DND-41 (cell line): ENCODE results near the gene NEDD4L.
"Not testable (repeated sequence)": the region's sequence is repeated elsewhere in the genome, so short reads cannot be mapped to it uniquely, and the experiment has no call there.

Experiments used
- ATAC-seq: fragments of 200-7000 bp; cut with Tn5 transposase; 3 replicates; pipeline ENCODE4 v1.9.1; 2021; ENCODE audit warnings: low read depth; ENCODE audit not compliant: insufficient read depth
- DNase-seq: peaks from one replicate; pipeline ENCODE4 v3.0.0-alpha.2; 2020
- H2AFZ ChIP-seq: 2 replicates; pipeline ENCODE4 v1.6.0; 2012; ENCODE audit warnings: low read depth, low read length
- H3K27ac ChIP-seq: 2 replicates; pipeline ENCODE4 v1.5.1; 2012; ENCODE audit warnings: low read length, inconsistent platforms
- H3K27me3 ChIP-seq: fragments of 200-600 bp; sonication (generic); 2 replicates; pipeline ENCODE4 v1.6.0; 2012; ENCODE audit warnings: low read length, mild to moderate bottlenecking, inconsistent platforms; ENCODE audit not compliant: insufficient read depth, poor library complexity
- H3K36me3 ChIP-seq: 2 replicates; pipeline ENCODE4 v1.5.1; 2012; ENCODE audit warnings: low read length, inconsistent platforms; ENCODE audit not compliant: insufficient read depth
- H3K4me1 ChIP-seq: 2 replicates; pipeline ENCODE4 v1.5.1; 2012; ENCODE audit warnings: mild to moderate bottlenecking, low read length; ENCODE audit not compliant: insufficient read depth
- H3K4me2 ChIP-seq: 2 replicates; pipeline ENCODE4 v1.6.0; 2012; ENCODE audit warnings: mild to moderate bottlenecking, moderate library complexity, low read length, inconsistent platforms; ENCODE audit not compliant: insufficient read depth
- H3K4me3 ChIP-seq, 2 experiments: fragments of 200-600 bp in 1 of 2; shearing (Covaris generic) in 1 of 2; 2 replicates each; pipeline ENCODE4 v1.5.1; 2012 to 2016; ENCODE audit warnings: inconsistent platforms in 2 of 2, low read length in 2 of 2, mild to moderate bottlenecking in 2 of 2, low read depth in 1 of 2, moderate library complexity in 1 of 2
- H3K79me2 ChIP-seq: 2 replicates; pipeline ENCODE4 v1.6.0; 2012; ENCODE audit warnings: low read length, inconsistent platforms; ENCODE audit not compliant: insufficient read depth
- H3K9ac ChIP-seq: 2 replicates; pipeline ENCODE4 v1.6.0; 2012; ENCODE audit warnings: low read depth, mild to moderate bottlenecking, inconsistent platforms, low read length, moderate library complexity
- H3K9me3 ChIP-seq: 2 replicates; pipeline ENCODE4 v1.5.1; 2012; ENCODE audit warnings: low read length, moderate library complexity, mild to moderate bottlenecking, inconsistent platforms; ENCODE audit not compliant: insufficient read depth, severe bottlenecking
- H4K20me1 ChIP-seq: 2 replicates; pipeline ENCODE4 v1.6.0; 2012; ENCODE audit warnings: low read length; ENCODE audit not compliant: insufficient read depth
- CTCF ChIP-seq: IDR thresholded peaks from 2 replicates; pipeline ENCODE4 v1.5.1; 2012; ENCODE audit warnings: borderline replicate concordance, low read length, moderate library complexity, mild to moderate bottlenecking; ENCODE audit not compliant: poor library complexity, severe bottlenecking; ENCODE audit errors: extremely low read depth
- EZH2 ChIP-seq: IDR thresholded peaks from 3 replicates; pipeline ENCODE4 v1.6.1; 2012; ENCODE audit warnings: borderline replicate concordance, low read depth, mild to moderate bottlenecking, moderate library complexity, low read length, inconsistent platforms; ENCODE audit not compliant: severe bottlenecking

Gene NEDD4L

DNA sequence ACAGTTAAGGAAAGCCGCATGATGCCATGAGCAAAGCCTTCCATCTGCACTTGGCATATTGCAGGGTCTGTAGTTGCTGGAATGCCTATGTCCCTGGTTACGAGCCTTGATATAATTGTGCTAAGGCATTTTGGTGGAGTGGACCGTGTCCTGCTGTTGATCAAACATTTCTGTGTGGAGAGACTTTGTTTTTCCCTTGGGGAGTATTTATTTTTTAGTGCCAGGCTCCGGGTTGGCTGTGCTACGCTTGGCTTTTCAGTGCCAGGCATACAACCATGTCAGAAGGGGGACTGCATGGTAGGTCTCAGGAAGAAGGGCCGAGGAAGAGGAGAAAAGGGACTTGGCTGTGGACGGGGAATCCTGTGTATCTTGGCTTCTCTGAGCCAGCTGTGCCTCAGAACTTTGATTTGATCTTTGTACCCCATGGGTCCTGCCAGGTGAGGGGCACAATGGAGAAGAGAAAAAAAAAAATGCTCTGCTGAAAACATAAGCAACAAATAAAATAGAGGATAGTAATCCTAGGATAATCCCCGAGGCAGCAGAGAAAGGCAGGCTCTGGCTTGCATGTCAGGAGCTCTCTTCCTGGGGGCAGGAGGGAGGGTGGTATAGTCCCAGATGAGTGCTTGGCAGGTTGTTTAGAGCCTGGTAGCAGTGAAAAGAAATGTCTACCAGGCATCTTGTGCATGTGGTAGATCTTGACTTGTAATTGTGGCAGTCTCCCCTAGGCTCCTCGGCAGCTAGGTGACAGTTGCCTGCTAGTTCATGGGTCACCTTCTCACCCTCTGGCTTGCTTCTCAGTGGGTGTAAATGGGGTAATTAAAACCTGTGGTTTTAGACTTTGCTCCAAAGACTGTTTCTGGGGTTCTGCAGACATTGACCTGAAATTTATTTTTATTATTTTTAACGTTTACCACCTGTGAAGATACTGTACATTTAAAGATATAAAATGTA is 233.0 kb downstream of the NEDD4L start:
- Histone ChIP-seq H3K4me2 (no peak overlapping the region), H3K9ac (no peak overlapping the region), H3K36me3 (no peaks in the 10 kb centered on the region), H2AFZ (no peak overlapping the region), H3K4me1 (peaks cover 7% of the 10 kb centered on the region), H3K27me3 (no peaks in the 10 kb centered on the region), H3K79me2 (no peaks in the 10 kb centered on the region), H4K20me1 (no peaks in the 10 kb centered on the region), H3K27ac (no peak overlapping the region), H3K4me3 (no peak overlapping the region), H3K9me3 (no peaks in the 10 kb centered on the region)
- TF ChIP-seq CTCF (no peak), EZH2 (no peak)
- ATAC-seq, result no peak
- DNase-seq, result no peak

GRCh38 chr18:58279504-58280175 is 235.6 kb downstream of the NEDD4L start:
- H3K4me1 ChIP-seq, result no peaks in the 10 kb centered on the region
- H3K4me2 ChIP-seq, result no peak overlapping the region
- no peaks in the 10 kb centered on the region for H3K36me3 ChIP-seq
- H3K79me2 ChIP-seq, result no peaks in the 10 kb centered on the region
- H4K20me1 ChIP-seq, result no peaks in the 10 kb centered on the region
- H3K4me3 ChIP-seq, result no peak overlapping the region
- H3K27ac ChIP-seq, result no peak overlapping the region
- no peak overlapping the region for H2AFZ ChIP-seq
- no peak for DNase-seq
- H3K27me3 ChIP-seq, result no peaks in the 10 kb centered on the region
- ATAC-seq, result no peak
- no peak overlapping the region for H3K9ac ChIP-seq
- H3K9me3 ChIP-seq, result no peaks in the 10 kb centered on the region
- no peak for TF ChIP-seq EZH2

DNA sequence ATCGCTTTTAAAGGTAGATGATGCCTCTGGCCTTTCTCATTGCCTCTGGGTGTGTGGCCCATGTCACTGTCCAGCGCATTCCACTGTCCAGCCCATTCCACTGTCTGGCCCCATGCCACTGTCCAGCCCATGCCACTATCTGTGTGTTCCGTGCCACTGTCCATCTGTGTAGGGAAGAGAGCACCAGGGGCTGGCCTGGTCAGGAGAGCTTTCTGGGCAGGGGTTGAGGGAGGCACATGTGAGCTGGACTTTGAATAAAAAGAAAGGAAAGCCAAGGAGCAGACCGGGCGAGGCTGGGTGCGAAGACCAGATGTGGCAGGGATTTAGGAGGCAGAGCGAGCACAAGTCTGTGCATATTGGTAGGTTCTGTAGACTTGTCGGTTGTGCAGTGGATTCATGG is 236.2 kb downstream of the NEDD4L start:
- Histone ChIP-seq H3K4me2 (no peak overlapping the region), H3K4me1 (no peaks in the 10 kb centered on the region), H3K9me3 (no peaks in the 10 kb centered on the region), H3K4me3 (no peak overlapping the region), H3K36me3 (no peaks in the 10 kb centered on the region), H3K79me2 (no peaks in the 10 kb centered on the region), H4K20me1 (0 out of 2 replicates have a peak, but pooled peaks cover 4% of the 10 kb centered on the region), H3K9ac (no peak overlapping the region), H2AFZ (no peak overlapping the region), H3K27ac (no peak overlapping the region), H3K27me3 (no peaks in the 10 kb centered on the region)
- DNase-seq (no peak), ATAC-seq (no peak)
- TF ChIP-seq CTCF (no peak), EZH2 (no peak)

- not testable (repeated sequence) for H3K36me3 ChIP-seq, H3K9ac ChIP-seq, H2AFZ ChIP-seq, H4K20me1 ChIP-seq, H3K9me3 ChIP-seq, H3K27ac ChIP-seq, H3K27me3 ChIP-seq, H3K79me2 ChIP-seq, H3K4me2 ChIP-seq, DNase-seq, ATAC-seq, H3K4me3 ChIP-seq, H3K4me1 ChIP-seq
Measured at GRCh38 chr18:58282872-58283271, 238.8 kb downstream of the NEDD4L start.
